Measurements from ENCODE around the gene GPSM1.

DNA sequence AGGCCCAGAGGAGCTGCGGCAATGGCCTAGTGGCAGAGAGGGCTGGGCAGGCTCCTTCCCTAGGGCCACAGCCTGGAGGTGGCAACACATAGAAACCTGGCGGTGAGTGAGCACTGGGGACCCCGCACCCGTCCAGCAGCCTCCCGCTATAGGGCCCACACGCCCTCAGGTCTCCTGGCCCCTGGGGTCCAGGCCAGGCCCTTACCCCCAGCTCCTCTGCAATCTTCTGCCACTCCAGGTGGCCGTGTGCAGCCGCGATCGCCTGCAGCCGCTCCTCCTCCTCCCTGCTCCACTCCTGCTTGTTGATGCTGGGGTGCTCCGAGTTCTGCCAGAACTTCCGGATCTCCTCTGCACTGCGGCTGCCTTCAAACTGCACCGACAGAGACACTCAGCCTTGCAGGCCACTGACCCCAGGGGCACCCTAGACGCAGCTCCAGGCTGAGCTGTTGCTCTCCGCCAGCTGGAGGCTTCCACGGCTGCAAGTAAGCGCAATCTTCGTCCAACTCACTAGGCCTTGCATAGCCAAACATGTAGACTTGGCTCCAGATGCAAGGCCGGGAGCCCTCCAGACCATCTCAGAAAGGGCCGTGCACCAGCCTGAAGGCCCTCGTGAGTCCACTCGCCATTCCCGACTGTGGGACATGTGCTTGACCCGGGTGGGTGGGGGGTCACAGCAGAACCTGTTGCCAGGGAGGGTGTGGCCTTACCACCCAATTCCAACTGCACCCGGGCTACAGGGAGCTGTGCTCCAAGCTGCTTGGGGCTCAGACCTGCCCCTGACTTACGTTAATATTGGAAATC is 64.6 kb downstream of the GPSM1 start:
- TF ChIP-seq, protein P1, sequence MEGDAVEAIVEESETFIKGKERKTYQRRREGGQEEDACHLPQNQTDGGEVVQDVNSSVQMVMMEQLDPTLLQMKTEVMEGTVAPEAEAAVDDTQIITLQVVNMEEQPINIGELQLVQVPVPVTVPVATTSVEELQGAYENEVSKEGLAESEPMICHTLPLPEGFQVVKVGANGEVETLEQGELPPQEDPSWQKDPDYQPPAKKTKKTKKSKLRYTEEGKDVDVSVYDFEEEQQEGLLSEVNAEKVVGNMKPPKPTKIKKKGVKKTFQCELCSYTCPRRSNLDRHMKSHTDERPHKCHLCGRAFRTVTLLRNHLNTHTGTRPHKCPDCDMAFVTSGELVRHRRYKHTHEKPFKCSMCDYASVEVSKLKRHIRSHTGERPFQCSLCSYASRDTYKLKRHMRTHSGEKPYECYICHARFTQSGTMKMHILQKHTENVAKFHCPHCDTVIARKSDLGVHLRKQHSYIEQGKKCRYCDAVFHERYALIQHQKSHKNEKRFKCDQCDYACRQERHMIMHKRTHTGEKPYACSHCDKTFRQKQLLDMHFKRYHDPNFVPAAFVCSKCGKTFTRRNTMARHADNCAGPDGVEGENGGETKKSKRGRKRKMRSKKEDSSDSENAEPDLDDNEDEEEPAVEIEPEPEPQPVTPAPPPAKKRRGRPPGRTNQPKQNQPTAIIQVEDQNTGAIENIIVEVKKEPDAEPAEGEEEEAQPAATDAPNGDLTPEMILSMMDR (IDR thresholded peaks at IDR 0.05): no peak
- no peak for TF ChIP-seq POLR2A (IDR thresholded peaks at IDR 0.05)
